Fibroblast of peridontal ligament (primary cell): Measurements from ENCODE around the gene SPX.

Experiments used
- DNase-seq: peaks from one replicate; pipeline ENCODE4 v3.0.0-alpha.2; 2010; ENCODE audit errors: extremely low read depth

Gene SPX

GRCh38 chr12:21538061-21538653 is 12.1 kb downstream of the SPX start:
- no peak for DNase-seq

GRCh38 chr12:21539797-21540196 is 13.7 kb downstream of the SPX start:
- DNase-seq = no peak

DNA sequence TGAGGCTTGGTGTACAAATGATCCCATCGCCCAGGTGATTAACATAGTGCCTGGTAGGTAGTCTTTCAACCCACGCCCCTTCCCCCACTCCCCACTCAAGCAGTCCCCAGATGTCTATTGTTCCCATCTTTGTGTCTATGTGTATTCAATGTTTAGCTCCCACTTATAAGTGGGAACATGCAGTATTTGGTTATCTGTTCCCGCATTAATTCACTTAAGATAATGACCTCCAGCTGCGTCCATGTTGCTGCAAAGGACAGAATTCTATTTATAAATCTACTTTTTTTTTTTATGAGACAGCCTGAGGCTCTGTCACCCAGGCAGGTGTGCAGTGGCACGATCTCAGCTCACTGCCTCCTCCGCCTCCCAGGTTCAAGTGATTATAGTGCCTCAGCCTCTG is 15.7 kb downstream of the SPX start:
- DNase-seq = no peak

- no peak for DNase-seq
These were observed 16.3 kb downstream of the SPX start for GRCh38 chr12:21542403-21542802.

DNA sequence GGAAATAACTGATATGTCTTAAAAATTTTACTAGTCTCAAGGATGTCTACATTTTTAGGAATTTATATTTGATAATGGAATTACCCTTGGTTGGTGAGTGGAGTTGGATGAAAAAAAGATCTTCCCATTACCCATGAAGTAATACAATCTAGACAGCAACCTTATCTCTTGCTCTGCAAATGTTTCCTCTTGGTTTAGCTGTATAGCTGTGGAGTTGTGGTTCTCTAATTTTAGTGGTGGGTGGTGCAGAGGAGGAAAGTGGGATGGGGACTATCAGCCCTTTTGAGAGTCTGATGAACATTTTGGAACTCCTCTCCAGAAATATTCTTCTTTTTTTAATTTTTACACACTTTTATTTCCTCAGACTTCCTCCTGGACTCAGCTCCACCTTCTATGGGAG is 17.1 kb downstream of the SPX start:
- DNase-seq = no peak

GRCh38 chr12:21545557-21545956 is 19.5 kb downstream of the SPX start:
- no peak for DNase-seq

DNA sequence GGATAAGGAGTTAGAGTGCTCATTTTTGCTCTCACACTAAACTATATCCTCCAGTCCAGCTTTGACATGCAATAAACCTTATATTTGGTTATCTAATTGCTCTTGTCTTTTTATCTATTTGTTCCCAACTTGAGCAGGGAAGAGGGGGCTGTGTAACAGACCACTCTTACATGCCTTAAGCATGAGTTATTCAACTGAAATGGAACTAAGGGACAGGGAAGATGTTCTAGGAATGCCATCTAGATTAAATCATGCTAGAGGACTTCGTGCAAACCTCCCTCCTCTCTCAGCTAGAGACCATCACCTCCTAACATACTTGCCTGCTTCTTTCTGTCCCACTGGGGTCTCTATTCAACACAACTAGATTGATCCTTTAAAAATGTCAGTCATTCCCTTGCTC is 20.6 kb downstream of the SPX start:
- DNase-seq = no peak

GRCh38 chr12:21547437-21547836 is 21.3 kb downstream of the SPX start:
- no peak for DNase-seq

DNA sequence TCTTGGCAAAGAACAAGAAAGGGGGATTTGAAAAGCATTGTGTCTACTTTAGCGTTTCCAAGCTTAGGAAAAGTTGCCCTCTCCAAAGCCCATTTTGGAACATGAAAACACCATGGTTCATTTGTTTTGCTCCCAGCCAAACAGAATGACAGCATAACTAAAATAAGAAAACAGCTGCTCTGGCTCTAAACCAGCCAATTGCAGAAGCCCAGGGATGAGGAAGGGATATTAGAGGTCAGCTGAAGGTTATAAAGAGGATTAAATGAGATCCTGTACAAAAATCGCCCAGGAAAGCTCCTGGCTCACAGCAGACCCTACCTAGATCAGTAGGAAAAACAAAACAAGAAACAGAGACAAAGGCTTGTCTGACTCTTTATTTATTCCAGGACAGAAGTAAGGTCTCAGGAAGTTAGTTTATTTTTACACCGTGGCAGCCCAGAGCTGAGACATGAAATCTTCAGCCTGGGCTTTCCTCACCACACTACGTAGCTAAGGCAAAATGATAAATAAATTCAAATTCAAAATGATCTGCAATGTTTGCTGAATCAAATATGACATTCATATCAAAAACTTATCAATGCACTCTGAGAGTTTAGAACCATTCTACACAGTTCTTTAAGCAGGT is 25.9 kb downstream of the SPX start:
- DNase-seq = no peak

GRCh38 chr12:21552635-21553328 is 26.7 kb downstream of the SPX start:
- no peak for DNase-seq

- DNase-seq = no peak
These were observed 27.2 kb downstream of the SPX start for GRCh38 chr12:21553329-21553675.

DNA sequence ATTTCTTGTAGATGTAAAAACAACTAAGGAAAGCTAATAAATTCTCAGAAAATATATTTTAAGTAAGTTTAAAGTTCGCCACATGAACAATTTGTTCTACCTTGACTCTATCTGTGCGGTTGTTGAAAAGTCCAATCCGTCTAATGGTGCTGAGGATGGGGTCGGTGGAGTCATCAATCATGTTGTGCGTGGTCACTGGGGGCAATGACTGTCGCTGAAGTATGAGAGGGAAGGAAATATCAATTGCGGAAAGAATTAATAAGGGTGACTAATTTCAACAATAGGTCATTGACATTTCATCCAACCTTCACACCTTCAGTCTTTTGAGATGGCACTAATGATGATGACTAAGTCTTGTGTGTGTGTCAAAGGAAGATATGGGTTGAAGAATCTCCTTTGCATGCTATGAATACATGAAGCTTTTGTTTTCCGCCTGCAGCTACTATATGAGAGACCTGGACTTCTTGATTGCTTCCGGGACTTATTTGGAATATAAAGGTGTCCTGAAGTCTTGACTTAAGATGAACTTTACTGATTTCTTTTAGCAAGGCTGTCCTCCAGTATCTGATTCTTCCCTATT is 32.1 kb downstream of the SPX start:
- DNase-seq = no peak

GRCh38 chr12:21559855-21560569 is 33.9 kb downstream of the SPX start:
- peak; percentile 35 for DNase-seq

- no peak for DNase-seq
These were observed 35.1 kb downstream of the SPX start for GRCh38 chr12:21561158-21561557.

- DNase-seq = no peak
These were observed 36.8 kb downstream of the SPX start for GRCh38 chr12:21562859-21563258.

- peak; percentile 75 for DNase-seq
These were observed 40.3 kb downstream of the SPX start for GRCh38 chr12:21566223-21566906.

- DNase-seq = peak; percentile 75
These were observed 40.9 kb downstream of the SPX start for GRCh38 chr12:21566907-21567394.

- DNase-seq = no peak
These were observed 42.0 kb downstream of the SPX start for GRCh38 chr12:21568115-21568514.

DNA sequence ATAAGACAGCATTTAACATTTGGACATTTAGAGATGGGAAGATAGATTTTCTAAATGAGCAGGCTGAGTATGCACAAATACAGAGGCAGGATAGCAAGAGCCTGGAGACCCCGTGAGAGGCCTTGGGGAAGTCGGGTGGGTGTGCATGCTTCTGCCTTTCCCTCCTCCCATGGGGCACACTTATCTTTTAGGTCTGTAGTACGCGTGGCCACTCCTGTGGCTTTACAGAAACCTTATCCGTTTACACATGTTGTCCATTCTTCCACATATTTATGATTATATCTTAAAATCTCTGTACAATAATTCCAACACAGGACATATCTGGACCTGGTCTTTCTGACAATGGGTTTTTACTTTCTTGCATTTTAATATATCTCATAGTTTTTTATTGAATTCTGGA is 45.0 kb downstream of the SPX start:
- no peak for DNase-seq

DNA sequence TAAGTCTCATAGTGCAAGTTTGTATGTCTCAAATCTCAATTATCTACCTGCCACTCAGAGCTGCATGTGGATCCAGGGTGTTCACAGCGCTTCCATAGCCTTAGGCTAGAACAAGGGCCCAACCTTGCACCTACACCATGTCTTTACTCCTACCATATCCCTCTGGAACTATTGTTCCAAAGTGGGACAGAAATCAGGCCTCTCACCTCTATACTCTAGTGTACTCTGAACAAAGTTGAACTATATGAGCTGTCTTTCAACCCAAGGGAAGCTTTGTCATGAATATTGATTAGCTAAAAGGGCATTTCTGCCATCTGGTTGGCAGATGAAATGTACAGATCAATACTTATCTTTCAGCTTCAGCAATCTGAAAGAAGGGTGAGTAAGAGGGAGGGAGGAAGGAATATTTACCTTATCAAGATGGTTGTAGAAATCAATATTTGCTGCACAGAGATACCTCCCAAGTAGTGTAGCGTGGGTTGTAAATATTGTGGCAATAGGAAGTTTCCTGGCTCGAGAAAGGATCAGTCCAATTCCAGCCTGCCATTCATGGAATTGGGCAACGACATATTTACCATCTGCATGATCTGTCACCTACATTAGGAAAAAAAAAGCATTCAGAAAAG is 47.8 kb downstream of the SPX start:
- no peak for DNase-seq

DNA sequence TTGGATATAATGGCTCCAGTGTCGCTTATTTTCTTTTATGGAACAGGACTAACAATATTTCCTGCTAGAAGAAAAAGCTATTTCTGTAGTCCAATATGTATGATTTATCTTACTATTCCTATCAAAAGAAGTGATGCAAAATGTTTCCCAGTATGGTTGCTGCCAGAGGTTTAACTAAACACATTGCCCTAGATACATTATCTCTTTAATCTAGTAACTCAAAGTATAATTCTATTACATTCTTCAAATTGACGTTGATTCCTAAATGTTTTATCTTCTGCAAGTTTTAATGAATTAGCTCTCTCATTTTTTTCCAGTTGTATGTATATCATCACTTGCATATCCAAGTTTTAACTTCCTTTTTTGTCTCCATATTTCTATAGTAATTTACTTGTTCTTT is 50.3 kb downstream of the SPX start:
- no peak for DNase-seq
